GM12891 (cell line): ENCODE measurements around the gene SH3GL2.

ENCODE experiments used
- POLR2A ChIP-seq: IDR thresholded peaks from 2 replicates; pipeline ENCODE4 v1.6.1; 2011; ENCODE audit warnings: low read depth, low read length, control low read depth
- POLR2AphosphoS5 ChIP-seq: IDR thresholded peaks from 2 replicates; pipeline ENCODE4 v1.6.1; 2011; ENCODE audit warnings: low read depth, low read length, control low read depth
- TAF1 ChIP-seq: IDR thresholded peaks from 2 replicates; pipeline ENCODE4 v1.6.1; 2011; ENCODE audit warnings: low read depth, low read length, control low read depth

DNA sequence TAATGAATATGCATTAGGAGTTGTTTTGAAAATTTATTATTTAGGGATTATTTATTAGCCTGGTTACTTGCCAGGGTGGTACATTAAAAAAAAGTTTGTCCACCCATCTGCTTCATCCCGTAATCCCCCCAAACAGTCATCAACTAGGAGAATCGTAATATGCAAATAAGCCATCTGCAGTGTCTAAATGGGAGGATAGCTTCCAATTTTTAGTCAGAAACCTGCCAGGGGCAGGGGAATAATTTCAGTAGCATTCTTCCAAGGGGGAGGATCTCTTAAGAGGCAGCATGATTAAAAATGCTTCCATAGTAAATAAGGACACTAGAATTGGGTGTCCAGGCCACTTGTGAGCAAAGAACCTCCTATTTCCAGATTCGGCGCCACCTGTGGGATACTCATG, 43.3 kb downstream of the SH3GL2 start:
- no peak for TF ChIP-seq POLR2A
- TF ChIP-seq TAF1, result no peak
- no peak for TF ChIP-seq POLR2AphosphoS5
